IMR-90 (cell line): ENCODE results near the gene PGLYRP2. TPM values are rescaled to one million over a fixed set of nuclear protein-coding genes. Genes with fewer than 3 reads are reported as not detected.

Experiments used
- ATAC-seq: fragments of 200-7000 bp; cut with Tn5 transposase; 2 replicates; pipeline ENCODE4 v1.9.1; 2020; ENCODE audit warnings: low read depth, mild to moderate bottlenecking, moderate library complexity
- BruUV-seq: library from RNA; stranded (reverse); fragments of 400-500 nt; replicated peaks from 2 replicates; lab custom pipeline; 2021; lab: Mats Ljungman, UMichigan
- CTCF ChIA-PET: fragments of 300-600 bp; formaldehyde crosslinking; extraction: SDS; loops from one replicate; lab custom pipeline; 2021; ENCODE audit warnings: antibody characterized with exemption; lab: Yijun Ruan, JAX
- POLR2A ChIA-PET: fragments of 300-600 bp; sonication (Branson Sonifier 250); formaldehyde crosslinking; loops from one replicate; lab custom pipeline; 2022; ENCODE audit warnings: antibody characterized with exemption; ENCODE audit not compliant: unreplicated experiment; lab: Charles Lee
- DNase-seq: peaks from one replicate; pipeline ENCODE4 v3.0.0; 2013
- H2AFZ ChIP-seq: replicated peaks from 2 replicates; pipeline ENCODE3; 2013; ENCODE audit warnings: low read length, mild to moderate bottlenecking; ENCODE audit not compliant: poor library complexity
- H2AK5ac ChIP-seq: 2 replicates; pipeline ENCODE4 v1.6.1; 2013; ENCODE audit warnings: low read depth, low read length, inconsistent platforms
- H2AK9ac ChIP-seq: replicated peaks from 2 replicates; pipeline ENCODE3; 2013; ENCODE audit warnings: mild to moderate bottlenecking, low read depth, low read length, moderate library complexity; ENCODE audit not compliant: poor library complexity
- H2BK120ac ChIP-seq: 2 replicates; pipeline ENCODE4 v1.6.1; 2013; ENCODE audit warnings: low read depth, low read length, inconsistent platforms
- H2BK15ac ChIP-seq: 3 replicates; pipeline ENCODE4 v1.6.1; 2013; ENCODE audit warnings: low read depth, low read length, inconsistent platforms
- H2BK20ac ChIP-seq: 2 replicates; pipeline ENCODE4 v1.6.1; 2013; ENCODE audit warnings: low read depth, mild to moderate bottlenecking, inconsistent platforms, low read length, moderate library complexity
- H2BK5ac ChIP-seq: 2 replicates; pipeline ENCODE4 v1.6.1; 2013; ENCODE audit warnings: mild to moderate bottlenecking, low read depth, low read length, inconsistent platforms; ENCODE audit not compliant: poor library complexity, severe bottlenecking
- H3K14ac ChIP-seq: replicated peaks from 2 replicates; pipeline ENCODE4 v1.6.1; 2013; ENCODE audit warnings: low read depth, low read length, inconsistent platforms
- H3K18ac ChIP-seq: 2 replicates; pipeline ENCODE4 v1.6.1; 2013; ENCODE audit warnings: low read depth, low read length, control low read depth
- H3K23ac ChIP-seq: 2 replicates; pipeline ENCODE4 v1.6.1; 2013; ENCODE audit warnings: low read depth, low read length, inconsistent platforms
- H3K27ac ChIP-seq: 2 replicates; pipeline ENCODE4 v1.5.1; 2013; ENCODE audit warnings: mild to moderate bottlenecking, control low read depth, low read length; ENCODE audit not compliant: insufficient read depth
- H3K27me3 ChIP-seq: 2 replicates; pipeline ENCODE4 v1.6.1; 2013; ENCODE audit warnings: low read length; ENCODE audit not compliant: control insufficient read depth, insufficient read depth
- H3K36me3 ChIP-seq: 2 replicates; pipeline ENCODE4 v1.6.1; 2013; ENCODE audit warnings: low read length, mixed read lengths; ENCODE audit not compliant: control insufficient read depth, insufficient read depth
- H3K4ac ChIP-seq: 2 replicates; pipeline ENCODE4 v1.6.1; 2013; ENCODE audit warnings: low read depth, low read length, inconsistent platforms
- H3K4me1 ChIP-seq: 2 replicates; pipeline ENCODE4 v1.6.1; 2013; ENCODE audit warnings: low read length, mixed read lengths; ENCODE audit not compliant: control insufficient read depth, insufficient read depth
- H3K4me2 ChIP-seq: 2 replicates; pipeline ENCODE4 v1.6.1; 2013; ENCODE audit warnings: low read depth, mild to moderate bottlenecking, control low read depth, low read length, moderate library complexity
- H3K4me3 ChIP-seq: 2 replicates; pipeline ENCODE4 v1.5.1; 2013; ENCODE audit warnings: low read depth, mild to moderate bottlenecking, control low read depth, low read length, moderate library complexity; ENCODE audit not compliant: insufficient read depth
- H3K56ac ChIP-seq: 2 replicates; pipeline ENCODE4 v1.6.1; 2013; ENCODE audit warnings: low read length, inconsistent platforms; ENCODE audit not compliant: insufficient read depth; ENCODE audit errors: extremely low read depth
- H3K79me1 ChIP-seq, 2 experiments: 2 replicates each; pipeline ENCODE4 v1.6.1; 2013; ENCODE audit warnings: low read length in 2 of 2, inconsistent platforms in 1 of 2, low read depth in 1 of 2
- H3K9ac ChIP-seq: 2 replicates; pipeline ENCODE4 v1.6.1; 2013; ENCODE audit warnings: low read depth, low read length, control low read depth
- H3K9me1 ChIP-seq: 2 replicates; pipeline ENCODE4 v1.6.1; 2013; ENCODE audit warnings: low read length, inconsistent platforms; ENCODE audit not compliant: insufficient read depth
- H3K9me3 ChIP-seq: 2 replicates; pipeline ENCODE4 v1.6.1; 2013; ENCODE audit warnings: low read length; ENCODE audit not compliant: control insufficient read depth, insufficient read depth
- H4K20me1 ChIP-seq: 2 replicates; pipeline ENCODE4 v1.6.1; 2013; ENCODE audit warnings: low read length, inconsistent platforms; ENCODE audit not compliant: insufficient read depth
- H4K5ac ChIP-seq: 2 replicates; pipeline ENCODE4 v1.6.1; 2013; ENCODE audit warnings: mild to moderate bottlenecking, low read depth, low read length, control low read depth
- H4K8ac ChIP-seq, 2 experiments: 2 replicates each; pipeline ENCODE4 v1.6.1; 2013; ENCODE audit warnings: low read depth in 2 of 2, low read length in 2 of 2, control low read depth in 1 of 2, inconsistent platforms in 1 of 2
- H4K91ac ChIP-seq: 2 replicates; pipeline ENCODE4 v1.6.1; 2013; ENCODE audit warnings: low read depth, low read length, inconsistent platforms; ENCODE audit not compliant: insufficient read depth
- BHLHE40 ChIP-seq: fragments of 150-350 bp; IDR thresholded peaks from 2 replicates; pipeline ENCODE4 v1.6.1; 2016; ENCODE audit warnings: mild to moderate bottlenecking, low read depth, low read length
- CHD1 ChIP-seq: IDR thresholded peaks from 2 replicates; pipeline ENCODE4 v1.6.1; 2012; ENCODE audit warnings: low read depth, low read length, improper control_type of control experiment
- FOS ChIP-seq: fragments of 150-350 bp; IDR thresholded peaks from 2 replicates; pipeline ENCODE4 v1.6.1; 2016; ENCODE audit warnings: low read depth, low read length
- MAFK ChIP-seq: IDR thresholded peaks from 2 replicates; pipeline ENCODE4 v1.6.1; 2012; ENCODE audit warnings: low read depth, low read length, improper control_type of control experiment
- MAZ ChIP-seq: IDR thresholded peaks from 2 replicates; pipeline ENCODE4 v1.6.1; 2012; ENCODE audit warnings: low read depth, mild to moderate bottlenecking, low read length, improper control_type of control experiment, moderate library complexity, borderline replicate concordance
- MXI1 ChIP-seq: IDR thresholded peaks from 2 replicates; pipeline ENCODE4 v1.6.1; 2012; ENCODE audit warnings: low read depth, mild to moderate bottlenecking, low read length, moderate library complexity, borderline replicate concordance
- NFE2L2 ChIP-seq: fragments of 150-350 bp; IDR thresholded peaks from 2 replicates; pipeline ENCODE4 v1.6.1; 2016; ENCODE audit warnings: low read depth, mild to moderate bottlenecking, low read length
- POLR2A ChIP-seq: IDR thresholded peaks from 2 replicates; pipeline ENCODE4 v1.6.1; 2012; ENCODE audit warnings: mild to moderate bottlenecking, low read depth, low read length
- RAD21 ChIP-seq: IDR thresholded peaks from 2 replicates; pipeline ENCODE4 v1.6.1; 2012; ENCODE audit warnings: low read length, improper control_type of control experiment
- RCOR1 ChIP-seq: IDR thresholded peaks from 2 replicates; pipeline ENCODE4 v1.6.1; 2012; ENCODE audit warnings: mild to moderate bottlenecking, low read length, improper control_type of control experiment; ENCODE audit not compliant: insufficient replicate concordance
- RFX5 ChIP-seq: IDR thresholded peaks from 2 replicates; pipeline ENCODE4 v1.8.0; 2012; ENCODE audit warnings: low read depth, mild to moderate bottlenecking, low read length, moderate library complexity
- SMC3 ChIP-seq: fragments of 150-350 bp; IDR thresholded peaks from 2 replicates; pipeline ENCODE4 v1.6.1; 2016; ENCODE audit warnings: low read depth, mild to moderate bottlenecking, antibody characterized with exemption, low read length, moderate library complexity
- WGBS, 2 experiments: methylation state at CpG; one replicate each; pipeline versions ENCODE4 v1.1.5 to v1.1.7; 2013; ENCODE audit warnings: missing lambda C conversion rate in 2 of 2; ENCODE audit not compliant: insufficient read length in 1 of 2; ENCODE audit errors: extremely low coverage in 2 of 2; 5-methylcytosine and 5-hydroxymethylcytosine counted together
- dilution Hi-C: fragments of 300-500 bp; cut with HindIII; formaldehyde crosslinking; loops from one replicate; pipeline ENCODE4 v1.14.3; 2018; ENCODE audit warnings: low sequenced_read_pairs; ENCODE audit not compliant: unreplicated experiment
- in situ Hi-C: fragments of 300-500 bp; cut with MboI; formaldehyde crosslinking; loops from 3 replicates; pipeline ENCODE4 v1.14.3; 2019; ENCODE audit warnings: low sequenced_read_pairs, inconsistent platforms, mixed read lengths
- intact Hi-C: fragments of 100-400 bp; cut with micrococcal nuclease; formaldehyde crosslinking; loops from 2 replicates; pipeline ENCODE4 v1.10.0; 2022
- polyA plus RNA-seq, 3 experiments: library from polyadenylated mRNA; depleted of rRNA; stranded (reverse); fragments of >200 nt; gene quantifications; 2 replicates each; pipeline ENCODE4 v1.2.3, GENCODE V29; 2012; ENCODE audit warnings: low replicate concordance in 1 of 3
- total RNA-seq: library from RNA; depleted of rRNA; stranded (reverse); fragments of >200 nt; gene quantifications from 2 replicates; pipeline ENCODE4 v1.2.3, GENCODE V29; 2012
- TF ChIP-seq, protein P1 (sequence below): fragments of 150-350 bp; IDR thresholded peaks from 2 replicates; pipeline ENCODE4 v1.6.1; 2016; ENCODE audit warnings: low read depth, mild to moderate bottlenecking, low read length, moderate library complexity, borderline replicate concordance
- TF ChIP-seq, protein P2 (sequence below): fragments of 150-350 bp; IDR thresholded peaks from 2 replicates; pipeline ENCODE4 v1.6.1; 2017; ENCODE audit warnings: mild to moderate bottlenecking, antibody characterized with exemption, low read length, low read depth

PGLYRP2 gene
- total and polyA plus RNA-seq, 2 of the 4 experiments (the other 2 are of a cell fraction), result not detected

DNA sequence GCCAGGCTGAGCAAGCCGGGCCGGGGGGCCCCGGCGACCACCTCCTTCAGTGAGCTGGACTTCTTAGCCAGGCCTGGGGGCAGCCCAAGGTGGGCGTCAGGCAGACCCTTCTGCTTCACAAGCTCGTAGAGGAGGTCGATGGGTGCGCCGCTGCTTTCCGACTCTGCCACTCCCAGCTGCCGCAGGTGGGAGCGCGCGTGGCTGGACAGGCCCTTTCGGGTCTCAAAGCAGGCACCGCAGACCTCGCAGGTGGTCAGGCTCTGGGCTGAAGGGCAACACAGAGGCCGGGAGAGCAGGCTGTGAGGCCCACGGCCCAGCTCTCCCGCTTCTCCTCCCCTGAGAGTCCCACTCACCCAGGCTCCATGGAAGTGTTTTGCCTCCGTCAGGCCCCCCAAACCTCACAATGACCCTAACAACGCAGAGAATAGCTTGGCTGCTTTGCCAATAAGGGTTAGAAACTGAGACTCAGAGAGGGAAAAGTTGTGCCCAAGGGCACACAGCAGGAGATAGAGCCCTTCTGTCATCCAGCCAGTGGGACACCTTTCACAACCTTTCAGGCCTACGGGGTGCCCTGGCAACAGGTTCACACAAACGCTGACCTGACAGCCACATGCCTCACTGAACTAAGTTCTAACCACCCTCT is 49.4 kb downstream of the PGLYRP2 start (continued):
- TF ChIP-seq BHLHE40, result no peak

DNA sequence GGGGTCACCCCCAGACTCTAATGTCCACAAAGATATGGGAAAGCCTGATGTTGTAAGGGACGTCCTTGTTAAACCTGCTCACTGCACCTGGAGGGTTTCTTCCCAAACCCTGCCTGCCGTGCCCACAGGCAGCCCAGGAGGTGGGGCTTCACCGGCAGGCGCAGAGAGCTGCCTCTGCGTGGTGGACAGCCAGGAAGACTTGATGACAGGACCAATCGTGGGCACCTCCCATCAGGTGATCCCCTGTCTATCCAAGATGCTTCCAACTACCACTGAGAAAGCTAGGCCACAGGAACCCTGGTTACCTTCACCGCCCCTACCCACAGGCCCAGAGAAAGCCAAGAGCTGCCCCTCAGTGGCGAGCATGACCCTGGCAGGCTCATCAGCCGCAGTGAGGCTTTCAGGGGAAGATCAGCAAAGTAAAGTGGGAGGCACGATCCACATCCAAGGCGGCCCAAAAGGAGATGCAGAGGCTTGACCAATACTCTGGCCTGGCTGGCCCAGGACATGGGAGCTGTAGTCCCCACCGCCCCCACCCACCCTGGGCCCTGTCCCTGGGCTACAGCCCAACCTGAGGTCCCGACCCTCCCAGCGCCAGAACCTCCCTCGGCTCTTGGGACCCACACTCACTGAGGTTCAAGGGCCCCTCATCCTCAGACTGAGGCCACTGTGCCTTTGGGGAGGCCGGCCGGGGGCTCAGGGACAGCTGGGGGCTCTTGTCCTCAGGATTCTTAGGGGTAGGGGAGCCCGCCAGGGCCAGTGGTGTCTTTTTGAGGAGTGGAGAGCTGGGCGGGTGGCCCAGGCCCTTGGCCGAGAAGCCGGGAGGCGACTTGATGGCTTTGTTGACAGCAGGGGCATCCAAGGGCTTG is 50.1 kb downstream of the PGLYRP2 start:
- H3K79me1 ChIP-seq, result peaks cover 15 to 61% of the 10 kb centered on the region in 2 experiments
- no peak overlapping the region for H2AK9ac ChIP-seq
- no peak overlapping the region for H3K14ac ChIP-seq
- ChIA-PET CTCF (no interaction called here), POLR2A (no interaction called here)
- DNase-seq, result no peak
- no peak overlapping the region for H2BK120ac ChIP-seq
- H3K18ac ChIP-seq, result no peak overlapping the region
- peaks cover 19% of the 10 kb centered on the region for H3K4me1 ChIP-seq
- H2BK5ac ChIP-seq, result no peak overlapping the region
- H3K9me1 ChIP-seq, result peaks cover 12% of the 10 kb centered on the region; the same call in 1 of the 2 replicates
- H3K27me3 ChIP-seq, result no peaks in the 10 kb centered on the region
- H3K9me3 ChIP-seq, result no peaks in the 10 kb centered on the region
- H4K8ac ChIP-seq, result no peak overlapping the region
- peaks cover 46% of the 10 kb centered on the region for H3K36me3 ChIP-seq
- H2AFZ ChIP-seq, result no peak overlapping the region
- no peak overlapping the region for H3K27ac ChIP-seq
- dilution Hi-C loops, result no loop called here
- no peak overlapping the region for H3K56ac ChIP-seq
- H3K9ac ChIP-seq, result no peak overlapping the region
- no peak for ATAC-seq
- intact Hi-C loops, result no loop called here
- H4K20me1 ChIP-seq, result peaks cover 48% of the 10 kb centered on the region
- in situ Hi-C loops, result loop anchor here (25.0 kb wide), 1 partner anchor 867 kb away; the partner anchor contains the start of gene NDUFB7
- H4K5ac ChIP-seq, result no peak overlapping the region
- no peak overlapping the region for H3K23ac ChIP-seq
- no peak overlapping the region for H3K4me3 ChIP-seq
- no peak overlapping the region for H3K4ac ChIP-seq
- no peak overlapping the region for H2BK15ac ChIP-seq
- no peak overlapping the region for H2BK20ac ChIP-seq
- WGBS, 2 experiments, result 87% methylated on average over 10 of the region's 22 CpGs; no CpG with 5 or more reads in 1 of the 2 experiments
- no peak overlapping the region for H2AK5ac ChIP-seq
- no peak overlapping the region for H4K91ac ChIP-seq
- no TSS peak for BruUV-seq
- H3K4me2 ChIP-seq, result no peak overlapping the region
- TF ChIP-seq FOS, result no peak
- TF ChIP-seq RAD21, result no peak
- TF ChIP-seq MXI1, result no peak
- TF ChIP-seq, protein P1, sequence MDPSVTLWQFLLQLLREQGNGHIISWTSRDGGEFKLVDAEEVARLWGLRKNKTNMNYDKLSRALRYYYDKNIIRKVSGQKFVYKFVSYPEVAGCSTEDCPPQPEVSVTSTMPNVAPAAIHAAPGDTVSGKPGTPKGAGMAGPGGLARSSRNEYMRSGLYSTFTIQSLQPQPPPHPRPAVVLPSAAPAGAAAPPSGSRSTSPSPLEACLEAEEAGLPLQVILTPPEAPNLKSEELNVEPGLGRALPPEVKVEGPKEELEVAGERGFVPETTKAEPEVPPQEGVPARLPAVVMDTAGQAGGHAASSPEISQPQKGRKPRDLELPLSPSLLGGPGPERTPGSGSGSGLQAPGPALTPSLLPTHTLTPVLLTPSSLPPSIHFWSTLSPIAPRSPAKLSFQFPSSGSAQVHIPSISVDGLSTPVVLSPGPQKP, result no peak
- no peak for TF ChIP-seq NFE2L2
- no peak for TF ChIP-seq SMC3
- TF ChIP-seq, protein P2, sequence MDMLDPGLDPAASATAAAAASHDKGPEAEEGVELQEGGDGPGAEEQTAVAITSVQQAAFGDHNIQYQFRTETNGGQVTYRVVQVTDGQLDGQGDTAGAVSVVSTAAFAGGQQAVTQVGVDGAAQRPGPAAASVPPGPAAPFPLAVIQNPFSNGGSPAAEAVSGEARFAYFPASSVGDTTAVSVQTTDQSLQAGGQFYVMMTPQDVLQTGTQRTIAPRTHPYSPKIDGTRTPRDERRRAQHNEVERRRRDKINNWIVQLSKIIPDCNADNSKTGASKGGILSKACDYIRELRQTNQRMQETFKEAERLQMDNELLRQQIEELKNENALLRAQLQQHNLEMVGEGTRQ, result no peak
- no peak for TF ChIP-seq CHD1
- no peak for TF ChIP-seq RCOR1
- TF ChIP-seq MAFK, result no peak
- no peak for TF ChIP-seq MAZ
- no peak for TF ChIP-seq RFX5
- TF ChIP-seq POLR2A, result no peak
- no peak for TF ChIP-seq BHLHE40
